HepG2 (cell line): ENCODE measurements around the gene KCNF1. TPM values are rescaled to one million over a fixed set of nuclear protein-coding genes. Genes with fewer than 3 reads are reported as not detected.

ENCODE experiments used
- ATAC-seq: fragments of 200-7000 bp; cut with Tn5 transposase; 3 replicates; pipeline ENCODE4 v1.9.1; 2020; ENCODE audit warnings: mild to moderate bottlenecking, moderate library complexity
- Bru-seq: library from RNA; stranded (reverse); fragments of 400-500 nt; gene quantifications from one replicate; lab custom pipeline; 2021; lab: Mats Ljungman, UMichigan
- BruChase-seq, 2 experiments: library from RNA; stranded (reverse); fragments of 400-500 nt; gene quantifications; one replicate each; lab custom pipeline; 2021; lab: Mats Ljungman, UMichigan
- BruUV-seq: library from RNA; stranded (reverse); fragments of 400-500 nt; replicated peaks from 2 replicates; lab custom pipeline; 2021; lab: Mats Ljungman, UMichigan
- CTCF ChIA-PET: fragments of 300-600 bp; formaldehyde crosslinking; extraction: SDS; loops from one replicate; lab custom pipeline; 2021; ENCODE audit warnings: low total read pairs, inconsistent platforms, low intra/inter-chr PET ratio; lab: Yijun Ruan, JAX
- POLR2A ChIA-PET: fragments of 350-600 bp; sonication (Branson Sonifier 250); formaldehyde crosslinking; loops from one replicate; lab custom pipeline; 2020; ENCODE audit warnings: antibody characterized with exemption, inconsistent platforms; lab: Yijun Ruan, JAX
- DNase-seq: peaks from one replicate; pipeline ENCODE4 v3.0.0-alpha.2; 2015; ENCODE audit warnings: low spot score
- FAIRE-seq: peaks from 3 replicates; lab custom pipeline; 2011; peaks lifted over from hg19 to GRCh38; lab: Jason Lieb, UNC
- H2AFZ ChIP-seq: one replicate; pipeline ENCODE4 v1.6.1; 2011; ENCODE audit warnings: low read length, inconsistent platforms
- H3K27ac ChIP-seq: fragments of 300-600 bp; 3 replicates; pipeline ENCODE4 v1.8.0; 2011; ENCODE audit warnings: mixed run types, mild to moderate bottlenecking, mixed read lengths, low read length, inconsistent platforms; ENCODE audit not compliant: insufficient read depth; ENCODE audit errors: extremely low read length
- H3K27me3 ChIP-seq, 2 experiments: fragments of 200-600 bp in 1 of 2; 2 replicates in 1 of 2; 3 replicates in 1 of 2; pipeline versions ENCODE4 v1.6.0 to v1.8.0; 2011; ENCODE audit warnings: low read length in 2 of 2, mild to moderate bottlenecking in 2 of 2, moderate library complexity in 2 of 2, inconsistent platforms in 1 of 2; ENCODE audit not compliant: insufficient read depth in 2 of 2, control insufficient read depth in 1 of 2
- H3K36me3 ChIP-seq, 2 experiments: fragments of 200-600 bp in 1 of 2; replicated peaks in 1 of 2; 2 replicates in 1 of 2; 3 replicates in 1 of 2; pipeline versions ENCODE4 v1.5.1 to v1.8.0; 2011; ENCODE audit warnings: low read length in 2 of 2, inconsistent platforms in 1 of 2; ENCODE audit not compliant: insufficient read depth in 2 of 2, control insufficient read depth in 1 of 2
- H3K4me1 ChIP-seq: 2 replicates; pipeline ENCODE4 v1.5.1; 2012; ENCODE audit warnings: low read length, inconsistent platforms; ENCODE audit not compliant: insufficient read depth
- H3K4me2 ChIP-seq: 2 replicates; pipeline ENCODE4 v1.6.0; 2011; ENCODE audit warnings: low read depth, low read length, inconsistent platforms
- H3K4me3 ChIP-seq, 3 experiments: fragments of 200-600 bp in 1 of 3; sonication (generic), shearing (Covaris generic) in 1 of 3; replicated peaks in 1 of 3; 2 replicates each; pipeline ENCODE4 v1.5.1; 2011 to 2016; ENCODE audit warnings: low read length in 3 of 3, inconsistent platforms in 2 of 3, low read depth in 2 of 3, mild to moderate bottlenecking in 2 of 3, control low read depth in 1 of 3, mixed read lengths in 1 of 3; ENCODE audit not compliant: insufficient read depth in 1 of 3
- H3K79me2 ChIP-seq: one replicate; pipeline ENCODE4 v1.6.1; 2011; ENCODE audit warnings: low read length, inconsistent platforms; ENCODE audit not compliant: insufficient read depth
- H3K9ac ChIP-seq: 2 replicates; pipeline ENCODE4 v1.6.0; 2011; ENCODE audit warnings: mild to moderate bottlenecking, low read depth, low read length, inconsistent platforms; ENCODE audit not compliant: insufficient read depth
- H3K9me3 ChIP-seq: 2 replicates; pipeline ENCODE4 v1.5.1; 2012; ENCODE audit warnings: mild to moderate bottlenecking, low read length
- H4K20me1 ChIP-seq: 2 replicates; pipeline ENCODE4 v1.6.0; 2011; ENCODE audit warnings: inconsistent platforms, mild to moderate bottlenecking, low read length, moderate library complexity; ENCODE audit not compliant: insufficient read depth
- ELK4 ChIP-seq: sonication (generic); formaldehyde crosslinking; IDR thresholded peaks from 2 replicates; pipeline ENCODE4 v1.9.0; 2021; ENCODE audit warnings: missing genetic modification reagents, borderline replicate concordance
- KLF15 ChIP-seq: sonication (generic); formaldehyde crosslinking; IDR thresholded peaks from 2 replicates; pipeline ENCODE4 v1.8.1; 2023; ENCODE audit warnings: borderline replicate concordance, mild to moderate bottlenecking, inconsistent platforms, missing genetic modification reagents, mixed read lengths
- MYPOP ChIP-seq: sonication (generic); formaldehyde crosslinking; IDR thresholded peaks from 2 replicates; pipeline ENCODE4 v1.8.1; 2023; ENCODE audit warnings: mild to moderate bottlenecking, moderate library complexity, missing genetic modification reagents
- NFE2L1 ChIP-seq: sonication (generic); formaldehyde crosslinking; IDR thresholded peaks from 2 replicates; pipeline ENCODE4 v1.4.0; 2020; ENCODE audit warnings: missing genetic modification reagents, mild to moderate bottlenecking, borderline replicate concordance
- ZEB1 ChIP-seq: IDR thresholded peaks from 2 replicates; pipeline ENCODE4 v1.6.1; 2012; ENCODE audit warnings: mild to moderate bottlenecking, low read depth, inconsistent platforms; ENCODE audit not compliant: insufficient replicate concordance
- ZFP1 ChIP-seq: IDR thresholded peaks from 2 replicates; pipeline ENCODE4 v1.6.1; 2016
- ZNF800 ChIP-seq: sonication (generic); formaldehyde crosslinking; IDR thresholded peaks from 2 replicates; pipeline ENCODE4 v1.4.0; 2020; ENCODE audit warnings: missing genetic modification reagents
- WGBS: methylation state at CpG from one replicate; pipeline ENCODE4 v1.1.6; 2017; ENCODE audit warnings: low lambda C conversion rate; 5-methylcytosine and 5-hydroxymethylcytosine counted together
- in situ Hi-C: cut with HindIII; loops from 2 replicates; pipeline ENCODE4 v1.10.0; 2017; ENCODE audit warnings: low pct_unique_long_range_greater_than_20kb; ENCODE audit not compliant: extremely low pct_ligation_motif_present
- intact Hi-C: fragments of 100-400 bp; cut with micrococcal nuclease; formaldehyde crosslinking; loops from one replicate; pipeline ENCODE4 v1.10.0; 2022; ENCODE audit not compliant: unreplicated experiment
- long read RNA-seq, 2 experiments: library from RNA in 1 of 2; library from polyadenylated mRNA in 1 of 2; stranded (forward) in 1 of 2; unstranded in 1 of 2; transcript quantifications; one replicate each; pipeline ENCODE4 v2.0.0, GENCODE V29; 2019 to 2022
- polyA minus RNA-seq, 3 experiments: library from RNA; depleted of rRNA, polyadenylated mRNA; stranded (reverse); fragments of >200 nt; gene quantifications; 2 replicates each; pipeline ENCODE4 v1.2.3, GENCODE V29; 2011; ENCODE audit warnings: low replicate concordance in 1 of 3
- polyA plus RNA-seq, 8 experiments: library from polyadenylated mRNA; depleted of rRNA in 3 of 8; stranded (reverse) in 7 of 8; unstranded in 1 of 8; fragments of >200 nt; fragmentation: Illumina TruSeq in 4 of 8; extraction: Trizol in 4 of 8; gene quantifications; 2 replicates each; pipeline versions ENCODE4 v1.2.1 to v1.2.3, GENCODE V29; 2011 to 2016; ENCODE audit warnings: low read depth in 4 of 8, missing spikeins in 1 of 8, mixed read lengths in 1 of 8; ENCODE audit not compliant: insufficient read depth in 1 of 8
- total RNA-seq, 5 experiments: library from RNA; depleted of rRNA; stranded (reverse); fragments of >200 nt; fragmentation: Illumina TruSeq; extraction: Trizol; gene quantifications; 2 replicates each; pipeline ENCODE4 v1.2.3, GENCODE V29; 2016; ENCODE audit warnings: low read depth in 1 of 5

Gene KCNF1
- total RNA-seq (2016; rRNA removed; fragmentation: Illumina TruSeq; extraction: Trizol) (0.09 and 0.15 TPM in 2 replicates), polyA plus RNA-seq (2011; rRNA removed) (0.12 and 0.17 TPM in 2 replicates), polyA minus RNA-seq (2011; rRNA and poly(A)+ RNA removed; ENCODE audit: low replicate concordance) (0.18 TPM in 1 of 2 replicates, not detected in the other), Bru-seq, nascent RNA (percentile 17 among the genes with signal in this experiment), BruChase-seq, experiment 1, labeled RNA remaining after a 6-hour chase (percentile 35 among the genes with signal in this experiment), BruChase-seq, experiment 2, labeled RNA remaining after a 2-hour chase (percentile 17 among the genes with signal in this experiment)
- not detected in 2 replicates for total RNA-seq (2016; cell fraction: cytosol; rRNA removed; fragmentation: Illumina TruSeq; extraction: Trizol; ENCODE audit: low read depth)
- total RNA-seq (2016; cell fraction: insoluble cytoplasmic fraction; rRNA removed; fragmentation: Illumina TruSeq; extraction: Trizol): 0.24 TPM in 1 of 2 replicates, not detected in the other
- 0.09 and 0.17 TPM in 2 replicates for total RNA-seq (2016; cell fraction: membrane; rRNA removed; fragmentation: Illumina TruSeq; extraction: Trizol)
- 0.22 TPM in 1 of 2 replicates, not detected in the other for total RNA-seq (2016; cell fraction: nucleus; rRNA removed; fragmentation: Illumina TruSeq; extraction: Trizol)
- 0.09 and 0.19 TPM in 2 replicates for polyA plus RNA-seq (2011; cell fraction: cytosol; rRNA removed)
- polyA plus RNA-seq (2011; cell fraction: nucleus; rRNA removed): 0.14 and 0.16 TPM in 2 replicates
- polyA plus RNA-seq (2012): 0.05 TPM in 1 of 2 replicates, not detected in the other
- 0.07 and 0.10 TPM in 2 replicates for polyA plus RNA-seq (2016; cell fraction: cytosol; fragmentation: Illumina TruSeq; extraction: Trizol; ENCODE audit: low read depth)
- polyA plus RNA-seq (2016; cell fraction: insoluble cytoplasmic fraction; fragmentation: Illumina TruSeq; extraction: Trizol; ENCODE audit: low read depth): 0.13 TPM in 2 replicates
- polyA plus RNA-seq (2016; cell fraction: membrane; fragmentation: Illumina TruSeq; extraction: Trizol; ENCODE audit: low read depth): 0.15 and 0.18 TPM in 2 replicates
- 0.33 and 0.39 TPM in 2 replicates for polyA plus RNA-seq (2016; cell fraction: nucleus; fragmentation: Illumina TruSeq; extraction: Trizol; ENCODE audit: insufficient read depth, low read depth)
- 0.26 TPM in 1 of 2 replicates, not detected in the other for polyA minus RNA-seq (2011; cell fraction: cytosol; rRNA and poly(A)+ RNA removed)
- not detected in 2 replicates for polyA minus RNA-seq (2011; cell fraction: nucleus; rRNA and poly(A)+ RNA removed)
- long read RNA-seq, experiment 1: 0 reads
- long read RNA-seq, experiment 2, transcript KCNF1-201 (1 exons, 2,289 nt): major isoform, 5 of 5 reads
- long read RNA-seq, experiment 2, partial matches to known transcripts: 0 of 5 reads
- long read RNA-seq, experiment 2, other reads (novel, unspliced or antisense): 0 of 5 reads

GRCh38 chr2:10911291-10912075 lies at the start of gene KCNF1:
TSS of gene KCNF1 (plus strand) at chr2:10911934. CDS start at chr2:10912427, 493 bp downstream.
- peak within 1 kb of the TSS; percentile 27 to 59 (median 39); a peak in 4 of 6 replicates for H3K4me3 ChIP-seq
- H3K27me3 ChIP-seq: peaks cover 10 to 72% of the 10 kb centered on the region in 2 experiments
- intact Hi-C loops: loop anchor here (5.0 to 10.0 kb wide), 2 partner anchors 116 to 213 kb away; no protein-coding TSS in a partner anchor
- peak; percentile 68 for DNase-seq
- no TSS peak for BruUV-seq
- H3K4me1 ChIP-seq: peaks cover 9% of the 10 kb centered on the region
- no peak for FAIRE-seq
- H3K9ac ChIP-seq: no peak within 1 kb of the TSS
- no peak within 1 kb of the TSS for H2AFZ ChIP-seq
- in situ Hi-C loops: no loop called here
- no peaks in the 10 kb centered on the region for H3K9me3 ChIP-seq
- H4K20me1 ChIP-seq: no peaks in the 10 kb centered on the region; the same call in 1 of the 2 replicates
- H3K79me2 ChIP-seq: no peaks in the 10 kb centered on the region
- WGBS: 2% methylated on average over 30 of the region's 53 CpGs
- no peaks in the 10 kb centered on the region for H3K36me3 ChIP-seq
- peak; percentile 59 for ATAC-seq
- POLR2A ChIA-PET: no interaction called here
- peak within 1 kb of the TSS; percentile 80 for H3K4me2 ChIP-seq
- CTCF ChIA-PET: interaction anchor here (1.1 kb wide), 1 partner anchor 117 kb away, joined by 3 read pairs; no protein-coding TSS in a partner anchor
- no peak within 1 kb of the TSS for H3K27ac ChIP-seq
- TF ChIP-seq ELK4 (CRISPR knock-in tag): no peak; the same call in 1 of the 2 replicates
- no peak for TF ChIP-seq ZFP1 (CRISPR knock-in tag)
- TF ChIP-seq ZEB1: no peak
- TF ChIP-seq MYPOP (CRISPR knock-in tag): 0 out of 2 replicates have a peak, but pooled peaks have one; percentile 37
- no peak for TF ChIP-seq KLF15
- TF ChIP-seq NFE2L1 (CRISPR knock-in tag): no peak
- TF ChIP-seq ZNF800: peak; percentile 60; the same call in 1 of the 2 replicates
